GM12878 (cell line): Measurements from ENCODE around the gene C2orf68. TPM values are rescaled to one million over a fixed set of nuclear protein-coding genes. Genes with fewer than 3 reads are reported as not detected.
A peak's percentile ranks its signal among the peaks of the same experiment; 100 is the strongest.

ENCODE experiments used
- BCL11A ChIP-seq: IDR thresholded peaks from 2 replicates; pipeline ENCODE4 v1.6.1; 2011; ENCODE audit warnings: low read depth, low read length
- CREB1 ChIP-seq: IDR thresholded peaks from 2 replicates; pipeline ENCODE4 v1.6.1; 2012; ENCODE audit warnings: low read depth, mild to moderate bottlenecking, inconsistent platforms
- DPF2 ChIP-seq: fragments of 450-650 bp; IDR thresholded peaks from 2 replicates; pipeline ENCODE4 v1.6.1; 2017; ENCODE audit warnings: mild to moderate bottlenecking
- FOXK2 ChIP-seq: fragments of 450-650 bp; IDR thresholded peaks from 2 replicates; pipeline ENCODE4 v1.6.1; 2017; ENCODE audit warnings: mild to moderate bottlenecking, moderate library complexity
- KAT2A ChIP-seq: conservative IDR thresholded peaks from 2 replicates; pipeline ENCODE4 v1.6.1; 2011; ENCODE audit warnings: low read depth, low read length; ENCODE audit not compliant: control insufficient read depth
- LARP7 ChIP-seq: fragments of 450-650 bp; IDR thresholded peaks from 2 replicates; pipeline ENCODE4 v1.6.1; 2017; ENCODE audit warnings: mild to moderate bottlenecking
- MXI1 ChIP-seq: fragments of 150-350 bp; IDR thresholded peaks from 2 replicates; pipeline ENCODE4 v1.6.1; 2011; ENCODE audit warnings: low read depth, mild to moderate bottlenecking, inconsistent platforms, low read length, improper control_type of control experiment
- PAX5 ChIP-seq: IDR thresholded peaks from 2 replicates; pipeline ENCODE4 v1.6.1; 2011; ENCODE audit warnings: low read depth, low read length, borderline replicate concordance
- PAX8 ChIP-seq: fragments of 450-650 bp; IDR thresholded peaks from 2 replicates; pipeline ENCODE4 v1.6.1; 2017; ENCODE audit warnings: mild to moderate bottlenecking, moderate library complexity
- PML ChIP-seq: IDR thresholded peaks from 2 replicates; pipeline ENCODE4 v1.6.1; 2012; ENCODE audit warnings: low read length, inconsistent platforms
- POLR2A ChIP-seq: IDR thresholded peaks from 2 replicates; pipeline ENCODE4 v1.6.1; 2011; ENCODE audit warnings: low read depth, mild to moderate bottlenecking, low read length
- POLR2AphosphoS2 ChIP-seq: IDR thresholded peaks from 2 replicates; pipeline ENCODE4 v1.6.1; 2011; ENCODE audit warnings: low read depth, mild to moderate bottlenecking, low read length, improper control_type of control experiment, moderate library complexity
- RAD51 ChIP-seq: fragments of 450-650 bp; IDR thresholded peaks from 2 replicates; pipeline ENCODE4 v1.6.1; 2016; ENCODE audit warnings: moderate library complexity, mild to moderate bottlenecking, inconsistent platforms
- RELA ChIP-seq: fragments of 450-650 bp; IDR thresholded peaks from 2 replicates; pipeline ENCODE4 v1.8.0; 2014; ENCODE audit warnings: borderline replicate concordance; ENCODE audit not compliant: partially characterized antibody
- SIN3A ChIP-seq: IDR thresholded peaks from 2 replicates; pipeline ENCODE4 v1.6.1; 2012; ENCODE audit warnings: low read depth, low read length, improper control_type of control experiment
- SP1 ChIP-seq: IDR thresholded peaks from one replicate; pipeline ENCODE4 v1.6.1; 2011; ENCODE audit warnings: low read depth, low read length
- SPI1 ChIP-seq: IDR thresholded peaks from 2 replicates; pipeline ENCODE4 v1.6.1; 2011; ENCODE audit warnings: low read depth, mild to moderate bottlenecking, low read length, moderate library complexity, borderline replicate concordance; ENCODE audit not compliant: insufficient read depth
- TCF7 ChIP-seq: IDR thresholded peaks from 2 replicates; pipeline ENCODE4 v1.6.1; 2014; ENCODE audit warnings: antibody characterized with exemption, borderline replicate concordance
- ZBTB40 ChIP-seq: fragments of 450-650 bp; IDR thresholded peaks from 2 replicates; pipeline ENCODE4 v1.6.1; 2016; ENCODE audit warnings: mild to moderate bottlenecking, moderate library complexity, borderline replicate concordance
- ZNF24 ChIP-seq: fragments of 450-650 bp; IDR thresholded peaks from 2 replicates; pipeline ENCODE4 v1.6.1; 2017; ENCODE audit warnings: antibody characterized with exemption, mild to moderate bottlenecking
- ZZZ3 ChIP-seq: IDR thresholded peaks from 2 replicates; pipeline ENCODE4 v1.6.1; 2011; ENCODE audit warnings: low read depth; ENCODE audit not compliant: control insufficient read depth, insufficient read length
- polyA plus RNA-seq, 11 experiments: library from polyadenylated mRNA; depleted of rRNA in 4 of 11; unstranded in 6 of 11; stranded (reverse) in 5 of 11; fragments of >200 nt; fragmentation: Nextera tagmentation in 4 of 11; fragmentation: Illumina TruSeq in 1 of 11; extraction: Ambion mirVana in 4 of 11; extraction: Trizol in 1 of 11; gene quantifications; 1 replicate in 1 of 11; 2 replicates in 10 of 11; pipeline versions ENCODE4 v1.2.1 to v1.2.3, GENCODE V29; 2011 to 2016; ENCODE audit warnings: inconsistent platforms in 2 of 11, missing spikeins in 2 of 11, low read depth in 1 of 11
- total RNA-seq, 4 experiments: library from RNA; depleted of rRNA in 3 of 4; stranded (reverse); fragments of >200 nt in 3 of 4; fragmentation: Illumina TruSeq in 1 of 4; extraction: Trizol in 1 of 4; gene quantifications; 2 replicates each; pipeline versions ENCODE4 v1.2.1 to v1.2.3, GENCODE V29; 2013 to 2021
- TF ChIP-seq, protein P1 (sequence below): fragments of 450-650 bp; IDR thresholded peaks from 2 replicates; pipeline ENCODE4 v1.6.1; 2016; ENCODE audit warnings: mild to moderate bottlenecking
- TF ChIP-seq, protein P2 (sequence below): fragments of 450-650 bp; IDR thresholded peaks from 2 replicates; pipeline ENCODE4 v1.6.1; 2017; ENCODE audit warnings: mild to moderate bottlenecking, moderate library complexity

The C2orf68 gene
- total and polyA plus RNA-seq, 10 of the 15 experiments (the other 5 are each of a cell fraction or from before 2014, with no cell fraction given): 12.7 to 56.1 (median 28.4) TPM

DNA sequence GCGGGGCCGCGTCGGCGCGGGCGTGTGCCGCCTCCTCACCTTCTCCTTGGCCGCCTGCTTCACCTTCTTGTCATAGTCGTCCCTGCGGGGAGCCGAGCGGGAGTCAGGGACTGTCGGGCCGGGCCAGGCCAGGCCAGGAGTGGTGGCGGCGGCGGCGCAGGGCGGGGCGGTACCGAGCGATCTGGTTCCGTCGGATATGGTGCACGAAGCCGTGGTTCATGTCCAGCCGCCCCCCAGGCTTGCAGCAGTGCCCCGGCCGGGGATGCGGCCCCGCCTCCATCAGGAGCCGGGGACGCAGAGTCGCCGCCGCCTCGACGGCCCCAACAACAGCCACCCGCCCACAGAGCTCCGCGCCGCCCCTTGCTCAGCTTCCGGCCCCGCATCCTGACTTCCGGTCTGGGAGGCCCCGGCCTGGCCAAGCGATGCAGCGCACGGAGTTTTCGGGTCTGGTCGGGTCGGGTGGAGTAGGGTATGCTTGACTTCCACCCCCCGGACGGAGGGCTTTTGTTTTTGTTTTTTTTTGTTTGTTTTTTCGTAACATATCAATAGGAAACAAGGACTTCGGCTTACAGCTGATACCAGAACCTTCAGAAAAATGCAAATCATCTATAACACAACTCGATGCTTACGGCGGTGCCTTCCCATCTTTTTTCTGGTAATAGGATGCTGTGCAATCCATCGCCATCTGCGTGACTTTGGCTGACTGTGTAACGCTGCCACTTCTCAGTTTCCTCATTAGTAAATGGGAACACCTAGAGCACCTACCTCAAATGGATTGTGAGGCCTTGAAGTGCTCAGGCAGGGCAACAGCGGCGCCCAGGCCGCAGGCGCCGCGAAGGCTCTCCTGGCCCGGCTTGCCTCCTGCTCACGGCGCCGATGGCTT is at the start of gene C2orf68 (continued):
- TF ChIP-seq TCF7: no peak
- TF ChIP-seq PML: peak; percentile 67; the same call in 1 of the 2 replicates
- TF ChIP-seq RELA: peak; percentile 21
- peak; percentile 17; the same call in 1 of the 2 replicates for TF ChIP-seq SPI1
- TF ChIP-seq PAX5: 0 out of 2 replicates have a peak, but pooled peaks have one; percentile 14
- TF ChIP-seq SP1: peak; percentile 54
- TF ChIP-seq ZZZ3: peak; percentile 61
- TF ChIP-seq SIN3A: 0 out of 2 replicates have a peak, but pooled peaks have one; percentile 19
- TF ChIP-seq, protein P1, sequence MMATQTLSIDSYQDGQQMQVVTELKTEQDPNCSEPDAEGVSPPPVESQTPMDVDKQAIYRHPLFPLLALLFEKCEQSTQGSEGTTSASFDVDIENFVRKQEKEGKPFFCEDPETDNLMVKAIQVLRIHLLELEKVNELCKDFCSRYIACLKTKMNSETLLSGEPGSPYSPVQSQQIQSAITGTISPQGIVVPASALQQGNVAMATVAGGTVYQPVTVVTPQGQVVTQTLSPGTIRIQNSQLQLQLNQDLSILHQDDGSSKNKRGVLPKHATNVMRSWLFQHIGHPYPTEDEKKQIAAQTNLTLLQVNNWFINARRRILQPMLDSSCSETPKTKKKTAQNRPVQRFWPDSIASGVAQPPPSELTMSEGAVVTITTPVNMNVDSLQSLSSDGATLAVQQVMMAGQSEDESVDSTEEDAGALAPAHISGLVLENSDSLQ: no peak; the same call in 1 of the 2 replicates
- no peak for TF ChIP-seq BCL11A
- TF ChIP-seq, protein P2, sequence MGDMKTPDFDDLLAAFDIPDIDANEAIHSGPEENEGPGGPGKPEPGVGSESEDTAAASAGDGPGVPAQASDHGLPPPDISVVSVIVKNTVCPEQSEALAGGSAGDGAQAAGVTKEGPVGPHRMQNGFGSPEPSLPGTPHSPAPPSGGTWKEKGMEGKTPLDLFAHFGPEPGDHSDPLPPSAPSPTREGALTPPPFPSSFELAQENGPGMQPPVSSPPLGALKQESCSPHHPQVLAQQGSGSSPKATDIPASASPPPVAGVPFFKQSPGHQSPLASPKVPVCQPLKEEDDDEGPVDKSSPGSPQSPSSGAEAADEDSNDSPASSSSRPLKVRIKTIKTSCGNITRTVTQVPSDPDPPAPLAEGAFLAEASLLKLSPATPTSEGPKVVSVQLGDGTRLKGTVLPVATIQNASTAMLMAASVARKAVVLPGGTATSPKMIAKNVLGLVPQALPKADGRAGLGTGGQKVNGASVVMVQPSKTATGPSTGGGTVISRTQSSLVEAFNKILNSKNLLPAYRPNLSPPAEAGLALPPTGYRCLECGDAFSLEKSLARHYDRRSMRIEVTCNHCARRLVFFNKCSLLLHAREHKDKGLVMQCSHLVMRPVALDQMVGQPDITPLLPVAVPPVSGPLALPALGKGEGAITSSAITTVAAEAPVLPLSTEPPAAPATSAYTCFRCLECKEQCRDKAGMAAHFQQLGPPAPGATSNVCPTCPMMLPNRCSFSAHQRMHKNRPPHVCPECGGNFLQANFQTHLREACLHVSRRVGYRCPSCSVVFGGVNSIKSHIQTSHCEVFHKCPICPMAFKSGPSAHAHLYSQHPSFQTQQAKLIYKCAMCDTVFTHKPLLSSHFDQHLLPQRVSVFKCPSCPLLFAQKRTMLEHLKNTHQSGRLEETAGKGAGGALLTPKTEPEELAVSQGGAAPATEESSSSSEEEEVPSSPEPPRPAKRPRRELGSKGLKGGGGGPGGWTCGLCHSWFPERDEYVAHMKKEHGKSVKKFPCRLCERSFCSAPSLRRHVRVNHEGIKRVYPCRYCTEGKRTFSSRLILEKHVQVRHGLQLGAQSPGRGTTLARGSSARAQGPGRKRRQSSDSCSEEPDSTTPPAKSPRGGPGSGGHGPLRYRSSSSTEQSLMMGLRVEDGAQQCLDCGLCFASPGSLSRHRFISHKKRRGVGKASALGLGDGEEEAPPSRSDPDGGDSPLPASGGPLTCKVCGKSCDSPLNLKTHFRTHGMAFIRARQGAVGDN: peak; percentile 66; the same call in 1 of the 2 replicates
- TF ChIP-seq POLR2AphosphoS2: peak; percentile 81
- peak; percentile 90 for TF ChIP-seq ZBTB40
- TF ChIP-seq ZNF24: no peak
- TF ChIP-seq RAD51: no peak
- TF ChIP-seq POLR2A: peak; percentile 87
- TF ChIP-seq DPF2: no peak; the same call in 1 of the 2 replicates
- no peak; the same call in 1 of the 2 replicates for TF ChIP-seq FOXK2
- peak; percentile 93 for TF ChIP-seq LARP7
- peak; percentile 31; the same call in 1 of the 2 replicates for TF ChIP-seq MXI1
- peak; percentile 20; the same call in 1 of the 2 replicates for TF ChIP-seq CREB1
- peak; percentile 38; the same call in 1 of the 2 replicates for TF ChIP-seq KAT2A
- no peak for TF ChIP-seq PAX8
